HG02642 (cell line): ENCODE measurements around the gene MGLL.

Experiments used
- ATAC-seq: cut with Tn5 transposase; IDR thresholded peaks from one replicate; pipeline ENCODE4 v1.9.1; 2021; ENCODE audit warnings: mild to moderate bottlenecking; ENCODE audit not compliant: unreplicated experiment, poor library complexity

Gene MGLL

DNA sequence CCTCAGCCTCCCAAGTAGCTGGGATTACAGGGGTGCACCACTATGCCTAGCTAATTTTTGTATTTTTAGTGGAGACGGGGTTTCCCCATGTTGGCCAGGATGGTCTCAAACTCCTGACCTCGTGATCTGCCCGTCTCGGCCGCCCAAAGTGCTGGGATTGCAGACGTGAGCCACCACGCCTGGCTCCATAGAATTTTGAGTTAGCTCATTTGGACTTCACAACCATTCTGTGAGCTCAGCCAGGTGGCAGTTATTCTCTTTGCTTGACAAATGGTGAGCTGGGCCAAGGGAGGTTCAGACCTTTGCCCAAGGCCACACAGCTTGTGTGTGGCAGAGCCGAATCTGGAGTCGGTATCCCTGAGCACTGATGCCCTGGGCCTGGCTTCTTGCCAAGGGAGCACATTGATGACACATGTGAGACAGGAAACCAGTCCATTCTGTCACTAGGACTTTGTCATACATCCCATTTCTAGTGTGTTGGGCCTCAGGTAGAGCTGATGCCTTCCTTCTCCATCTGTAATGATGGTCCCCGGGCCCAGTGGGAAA, 175.7 kb downstream of the MGLL start:
- ATAC-seq, result no peak

GRCh38 chr3:127645371-127646015, 176.8 kb downstream of the MGLL start:
- ATAC-seq, result no peak

GRCh38 chr3:127644641-127645370, 177.5 kb downstream of the MGLL start:
- no peak for ATAC-seq

DNA sequence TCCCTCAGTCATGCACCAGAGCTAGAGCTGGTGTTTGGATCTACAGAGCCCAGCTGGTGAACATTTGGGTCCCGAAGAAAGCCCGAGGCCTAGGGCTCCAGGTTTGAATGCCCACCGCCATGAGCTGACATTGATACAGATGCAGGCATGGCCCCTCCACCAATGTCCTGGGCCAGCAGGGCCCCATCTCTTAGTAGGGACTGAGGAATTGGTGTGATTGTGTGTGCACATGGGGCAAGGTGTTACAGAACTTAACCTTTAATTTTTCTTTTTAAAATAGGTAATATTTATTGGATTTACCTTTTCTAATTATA, 182.3 kb downstream of the MGLL start:
- ATAC-seq, result no peak

DNA sequence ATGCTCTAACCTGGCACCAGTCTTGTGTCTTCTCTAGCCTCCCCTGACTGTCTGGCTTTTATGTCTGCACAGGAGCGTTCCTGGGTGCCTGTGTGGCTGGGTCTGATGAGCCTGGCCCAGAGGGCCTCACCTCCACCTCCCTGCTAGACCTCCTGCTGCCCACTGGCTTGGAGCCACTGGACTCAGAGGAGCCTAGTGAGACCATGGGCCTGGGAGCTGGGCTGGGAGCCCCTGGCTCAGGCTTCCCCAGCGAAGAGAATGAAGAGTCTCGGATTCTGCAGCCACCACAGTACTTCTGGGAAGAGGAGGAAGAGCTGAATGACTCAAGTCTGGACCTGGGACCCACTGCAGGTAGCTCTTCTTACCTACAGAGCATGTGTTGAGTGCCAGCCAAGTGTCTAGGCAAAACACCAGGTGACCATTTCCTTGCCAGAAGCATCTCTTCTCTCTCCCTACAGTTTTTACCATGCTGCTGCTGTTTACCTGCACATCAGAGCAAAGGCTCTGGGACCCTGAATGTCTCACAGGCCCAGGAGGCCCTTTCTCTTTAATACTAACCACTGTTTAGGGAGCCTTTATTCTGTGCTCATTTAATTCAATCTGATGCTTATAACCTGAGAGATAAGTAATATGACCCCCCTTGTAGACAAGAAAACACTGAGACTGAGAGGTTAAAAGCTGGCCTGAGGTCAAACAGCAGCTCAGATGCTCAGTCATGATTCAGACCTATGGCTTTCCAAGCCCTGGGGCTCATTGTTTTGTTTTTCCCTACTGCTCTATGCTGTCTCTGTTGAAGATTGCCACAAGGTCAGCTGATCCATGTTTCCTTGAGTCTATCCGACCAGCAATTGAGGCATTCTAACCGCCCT, 182.9 kb downstream of the MGLL start:
- ATAC-seq, result no peak
